HCT116 (cell line): ENCODE measurements around the gene SMIM3. TPM values are rescaled to one million over a fixed set of nuclear protein-coding genes. Genes with fewer than 3 reads are reported as not detected.
"Not testable (repeated sequence)": the region's sequence is repeated elsewhere in the genome, so short reads cannot be mapped to it uniquely, and the experiment has no call there.

ENCODE experiments used
- ATAC-seq: fragments of 200-7000 bp; cut with Tn5 transposase; 2 replicates; pipeline ENCODE4 v1.9.1; 2020; ENCODE audit warnings: mild to moderate bottlenecking, moderate library complexity
- BruUV-seq: library from RNA; stranded (reverse); fragments of 400-500 nt; replicated peaks from 2 replicates; lab custom pipeline; 2021; lab: Mats Ljungman, UMichigan
- CTCF ChIA-PET: fragments of 300-600 bp; sonication (Branson Sonifier 250); formaldehyde crosslinking; loops from one replicate; lab custom pipeline; 2021; ENCODE audit warnings: antibody characterized with exemption; lab: Charles Lee
- POLR2A ChIA-PET: fragments of 300-600, 350-600 bp; sonication (Branson Sonifier 250); formaldehyde crosslinking; loops from one replicate; lab custom pipeline; 2021; ENCODE audit warnings: antibody characterized with exemption; lab: Charles Lee
- RAD21 ChIA-PET, 2 experiments: fragments of 300-600 bp; sonication (Branson Sonifier 250); formaldehyde crosslinking; loops; one replicate each; lab custom pipeline; 2023; ENCODE audit warnings: low total read pairs in 2 of 2; ENCODE audit not compliant: uncharacterized antibody in 2 of 2, unreplicated experiment in 2 of 2, low non-redundant PET in 1 of 2; lab: Charles Lee
- DNase-seq: peaks from one replicate; pipeline ENCODE4 v3.0.0-alpha.2; 2010; ENCODE audit warnings: low read depth, low spot score
- H2AFZ ChIP-seq: fragments of 200-600 bp; shearing (Covaris generic), sonication (generic); 2 replicates; pipeline ENCODE4 v1.6.1; 2017; ENCODE audit warnings: low read depth, mixed run types, mixed read lengths, antibody characterized with exemption, low read length; ENCODE audit not compliant: poor library complexity, severe bottlenecking
- H3K27ac ChIP-seq: 2 replicates; pipeline ENCODE4 v1.5.1; 2012; ENCODE audit warnings: low read depth, low read length
- H3K27me3 ChIP-seq: fragments of 200-600 bp; sonication (generic); 2 replicates; pipeline ENCODE4 v1.6.1; 2016; ENCODE audit warnings: mixed run types, low read length, mixed read lengths; ENCODE audit not compliant: insufficient read depth
- H3K36me3 ChIP-seq, 2 experiments: fragments of 200-500 bp in 1 of 2; fragments of 200-600 bp in 1 of 2; sonication (Bioruptor generic) in 1 of 2; sonication (generic) in 1 of 2; 2 replicates each; pipeline versions ENCODE4 v1.5.1 to v1.6.1; 2014 to 2016; ENCODE audit warnings: low read length in 2 of 2, inconsistent platforms in 1 of 2, mixed read lengths in 1 of 2, mixed run types in 1 of 2; ENCODE audit not compliant: insufficient read depth in 2 of 2, control insufficient read depth in 1 of 2
- H3K4me1 ChIP-seq, 2 experiments: fragments of 200-600 bp in 1 of 2; sonication (generic) in 1 of 2; 2 replicates each; pipeline versions ENCODE4 v1.5.1 to v1.6.1; 2012 to 2017; ENCODE audit warnings: low read length in 2 of 2, inconsistent platforms in 1 of 2, mild to moderate bottlenecking in 1 of 2, mixed read lengths in 1 of 2, mixed run types in 1 of 2, moderate library complexity in 1 of 2; ENCODE audit not compliant: insufficient read depth in 2 of 2, control insufficient read depth in 1 of 2
- H3K4me2 ChIP-seq: fragments of 200-600 bp; sonication (generic); 2 replicates; pipeline ENCODE4 v1.6.1; 2017; ENCODE audit warnings: mixed run types, low read length, mixed read lengths
- H3K4me3 ChIP-seq, 2 experiments: fragments of 200-600 bp in 1 of 2; sonication (generic) in 1 of 2; replicated peaks in 1 of 2; 2 replicates each; pipeline ENCODE4 v1.5.1; 2011 to 2016; ENCODE audit warnings: low read length in 2 of 2, control low read depth in 1 of 2, low read depth in 1 of 2, mild to moderate bottlenecking in 1 of 2, mixed read lengths in 1 of 2, mixed run types in 1 of 2
- H3K79me2 ChIP-seq: fragments of 200-600 bp; sonication (generic); 2 replicates; pipeline ENCODE4 v1.6.1; 2017; ENCODE audit warnings: mild to moderate bottlenecking, mixed run types, low read length, moderate library complexity, mixed read lengths; ENCODE audit not compliant: insufficient read depth
- H3K9ac ChIP-seq: fragments of 200-600 bp; sonication (generic); 2 replicates; pipeline ENCODE4 v1.6.1; 2016; ENCODE audit warnings: low read length, mixed read lengths
- H3K9me2 ChIP-seq: fragments of 200-600 bp; sonication (generic), shearing (Covaris generic); 2 replicates; pipeline ENCODE4 v1.6.1; 2017; ENCODE audit warnings: mixed run types, mild to moderate bottlenecking, moderate library complexity; ENCODE audit not compliant: insufficient read depth
- H3K9me3 ChIP-seq, 2 experiments: fragments of 200-500 bp in 1 of 2; fragments of 200-600 bp in 1 of 2; sonication (Bioruptor generic) in 1 of 2; sonication (generic) in 1 of 2; 2 replicates each; pipeline ENCODE4 v1.6.1; 2014 to 2017; ENCODE audit warnings: low read length in 2 of 2, mixed read lengths in 2 of 2, inconsistent platforms in 1 of 2, low read depth in 1 of 2, mild to moderate bottlenecking in 1 of 2, mixed run types in 1 of 2, moderate library complexity in 1 of 2; ENCODE audit not compliant: control insufficient read depth in 1 of 2, insufficient read depth in 1 of 2
- H4K20me1 ChIP-seq: fragments of 200-600 bp; sonication (generic), shearing (Covaris generic); 2 replicates; pipeline ENCODE4 v1.6.1; 2017; ENCODE audit warnings: mixed run types, mild to moderate bottlenecking, moderate library complexity; ENCODE audit not compliant: insufficient read depth
- CEBPB ChIP-seq: IDR thresholded peaks from 2 replicates; pipeline ENCODE4 v1.6.1; 2012; ENCODE audit warnings: low read depth
- ELF1 ChIP-seq: IDR thresholded peaks from 2 replicates; pipeline ENCODE4 v1.6.1; 2012; ENCODE audit warnings: low read depth, borderline replicate concordance
- MAX ChIP-seq: IDR thresholded peaks from 2 replicates; pipeline ENCODE4 v1.6.1; 2012
- ZNF274 ChIP-seq: fragments of 200-500 bp; sonication (Bioruptor generic); IDR thresholded peaks from 2 replicates; pipeline ENCODE4 v1.6.1; 2014; ENCODE audit warnings: mild to moderate bottlenecking, low read depth, low read length, inconsistent platforms
- intact Hi-C: fragments of 100-400 bp; cut with micrococcal nuclease; formaldehyde crosslinking; loops from 2 replicates; pipeline ENCODE4 v1.10.0; 2022
- total RNA-seq: library from RNA; stranded (reverse); gene quantifications from one replicate; pipeline ENCODE4 v1.2.1, GENCODE V29; 2021; ENCODE audit not compliant: unreplicated experiment

Gene SMIM3
- total RNA-seq, 1 experiment from 2014 or later: 35.4 TPM

- Histone ChIP-seq H3K4me1 (no peaks in the 10 kb centered on the region), H3K9me3 (no peaks in the 10 kb centered on the region), H3K27ac (no peak overlapping the region), H3K79me2 (no peaks in the 10 kb centered on the region), H3K4me2 (no peak overlapping the region), H2AFZ (no peak overlapping the region), H3K36me3 (no peaks in the 10 kb centered on the region), H4K20me1 (no peaks in the 10 kb centered on the region), H3K9me2 (no peaks in the 10 kb centered on the region), H3K4me3 (no peak overlapping the region), H3K9ac (no peak overlapping the region), H3K27me3 (no peaks in the 10 kb centered on the region)
- no TSS peak for BruUV-seq
- ATAC-seq (no peak), DNase-seq (no peak)
- POLR2A ChIA-PET: no interaction called here
- intact Hi-C loops: no loop called here
- TF ChIP-seq ZNF274 (no peak), MAX (no peak), CEBPB (no peak), ELF1 (no peak)
- RAD21 ChIA-PET: no interaction called here
- CTCF ChIA-PET: no interaction called here
These were observed 58.1 kb downstream of the SMIM3 start for GRCh38 chr5:150836703-150837102.

GRCh38 chr5:150845185-150845859 lies 66.8 kb downstream of the SMIM3 start:
- H3K36me3 ChIP-seq, H3K4me2 ChIP-seq, H2AFZ ChIP-seq, H4K20me1 ChIP-seq, H3K27me3 ChIP-seq, H3K79me2 ChIP-seq, H3K9ac ChIP-seq, H3K4me3 ChIP-seq, POLR2A ChIA-PET, H3K4me1 ChIP-seq, H3K27ac ChIP-seq, DNase-seq, ATAC-seq, BruUV-seq, H3K9me3 ChIP-seq, H3K9me2 ChIP-seq: not testable (repeated sequence)
- ChIA-PET RAD21 (interaction anchor here in 1 of 2 experiments (1.6 kb wide), 1 partner anchor 283 kb away, joined by 3 read pairs; no protein-coding TSS in a partner anchor), CTCF (interaction anchor here (0.7 to 2.6 kb wide), 4 partner anchors 144 to 386 kb away, joined by 3 to 26 read pairs (median 8); partner anchors contain the start of gene RBM22)
- intact Hi-C loops: loop anchor here (5.0 kb wide), 1 partner anchor 188 kb away; no protein-coding TSS in a partner anchor

GRCh38 chr5:150846308-150846653 lies 67.7 kb downstream of the SMIM3 start, which contains the start of gene IRGM:
TSS of gene IRGM (plus strand) at chr5:150846521. CDS start at chr5:150848124, 1,603 bp downstream.
- ChIA-PET CTCF (interaction anchor here (0.7 to 2.6 kb wide), 5 partner anchors 41 to 387 kb away, joined by 3 to 26 read pairs (median 4); partner anchors contain the start of gene RBM22), RAD21 (interaction anchor here (1.1 to 1.6 kb wide), 3 partner anchors 146 to 286 kb away, joined by 3 to 5 read pairs (median 3); partner anchors contain the start of gene RBM22 (in 1 of the 2))
- H4K20me1 ChIP-seq, POLR2A ChIA-PET, H3K9me2 ChIP-seq, ATAC-seq, H3K9ac ChIP-seq, DNase-seq, H3K4me3 ChIP-seq, H3K27ac ChIP-seq, H3K4me2 ChIP-seq, H3K9me3 ChIP-seq, H3K27me3 ChIP-seq, H3K79me2 ChIP-seq, BruUV-seq, H3K4me1 ChIP-seq, H3K36me3 ChIP-seq: not testable (repeated sequence)
- intact Hi-C loops: loop anchor here (2.0 to 5.0 kb wide), 2 partner anchors 145 to 189 kb away; partner anchors contain the start of gene RBM22
- peak within 1 kb of the TSS; percentile 84 for H2AFZ ChIP-seq
